ENCODE results near the gene AOPEP. TPM values are rescaled to one million over a fixed set of nuclear protein-coding genes. Genes with fewer than 3 reads are reported as not detected.
A peak's percentile ranks its signal among the peaks of the same experiment; 100 is the strongest.

Gene AOPEP
- total and polyA plus RNA-seq, 2 of the 13 experiments (the other 11 are each of a cell fraction or from before 2014, with no cell fraction given), result 22.2 to 41.6 TPM

GRCh38 chr9:94843134-94843533 is 116.6 kb downstream of the AOPEP start (continued):
- TF ChIP-seq FOXA1 (IDR thresholded peaks at IDR 0.05) (no peak), FOXA1 (CRISPR knock-in tag; IDR thresholded peaks at IDR 0.05) (peak; percentile 49; the same call in 1 of the 2 replicates), ZNF691 (CRISPR knock-in tag; IDR thresholded peaks at IDR 0.05; ENCODE audit: borderline replicate concordance, low read depth) (no peak), CHD4 (IDR thresholded peaks at IDR 0.05; ENCODE audit: borderline replicate concordance, low read length) (no peak), ZNF597 (CRISPR knock-in tag; IDR thresholded peaks at IDR 0.05) (no peak), ZNF770 (CRISPR knock-in tag; IDR thresholded peaks at IDR 0.05) (peak; percentile 37; the same call in 1 of the 2 replicates), HNF4A (CRISPR knock-in tag; IDR thresholded peaks at IDR 0.05) (peak; percentile 25; the same call in 1 of the 2 replicates), DDIT3 (CRISPR knock-in tag; IDR thresholded peaks at IDR 0.05) (no peak), ZBTB33 (CRISPR knock-in tag; IDR thresholded peaks at IDR 0.05) (no peak), NR3C1 (CRISPR knock-in tag; IDR thresholded peaks at IDR 0.05) (no peak), ZEB1 (IDR thresholded peaks at IDR 0.05; ENCODE audit: insufficient replicate concordance, low read depth) (no peak), PRDM15 (CRISPR knock-in tag; IDR thresholded peaks at IDR 0.05) (peak; percentile 37; the same call in 1 of the 2 replicates), FOXK1 (CRISPR knock-in tag; IDR thresholded peaks at IDR 0.05; ENCODE audit: borderline replicate concordance, low read depth) (peak; percentile 34; the same call in 1 of the 2 replicates)
